HCT116 (cell line): ENCODE data around the gene FSTL4. TPM values are rescaled to one million over a fixed set of nuclear protein-coding genes. Genes with fewer than 3 reads are reported as not detected.

Source experiments
- ATAC-seq: fragments of 200-7000 bp; cut with Tn5 transposase; 2 replicates; pipeline ENCODE4 v1.9.1; 2020; ENCODE audit warnings: mild to moderate bottlenecking, moderate library complexity
- BruUV-seq: library from RNA; stranded (reverse); fragments of 400-500 nt; replicated peaks from 2 replicates; lab custom pipeline; 2021; lab: Mats Ljungman, UMichigan
- CTCF ChIA-PET: fragments of 300-600 bp; sonication (Branson Sonifier 250); formaldehyde crosslinking; loops from one replicate; lab custom pipeline; 2021; ENCODE audit warnings: antibody characterized with exemption; lab: Charles Lee
- POLR2A ChIA-PET: fragments of 300-600, 350-600 bp; sonication (Branson Sonifier 250); formaldehyde crosslinking; loops from one replicate; lab custom pipeline; 2021; ENCODE audit warnings: antibody characterized with exemption; lab: Charles Lee
- RAD21 ChIA-PET, 2 experiments: fragments of 300-600 bp; sonication (Branson Sonifier 250); formaldehyde crosslinking; loops; one replicate each; lab custom pipeline; 2023; ENCODE audit warnings: low total read pairs in 2 of 2; ENCODE audit not compliant: uncharacterized antibody in 2 of 2, unreplicated experiment in 2 of 2, low non-redundant PET in 1 of 2; lab: Charles Lee
- DNase-seq: peaks from one replicate; pipeline ENCODE4 v3.0.0-alpha.2; 2010; ENCODE audit warnings: low read depth, low spot score
- H2AFZ ChIP-seq: fragments of 200-600 bp; shearing (Covaris generic), sonication (generic); 2 replicates; pipeline ENCODE4 v1.6.1; 2017; ENCODE audit warnings: low read depth, mixed run types, mixed read lengths, antibody characterized with exemption, low read length; ENCODE audit not compliant: poor library complexity, severe bottlenecking
- H3K27ac ChIP-seq: 2 replicates; pipeline ENCODE4 v1.5.1; 2012; ENCODE audit warnings: low read depth, low read length
- H3K27me3 ChIP-seq: fragments of 200-600 bp; sonication (generic); 2 replicates; pipeline ENCODE4 v1.6.1; 2016; ENCODE audit warnings: mixed run types, low read length, mixed read lengths; ENCODE audit not compliant: insufficient read depth
- H3K36me3 ChIP-seq, 2 experiments: fragments of 200-500 bp in 1 of 2; fragments of 200-600 bp in 1 of 2; sonication (Bioruptor generic) in 1 of 2; sonication (generic) in 1 of 2; 2 replicates each; pipeline versions ENCODE4 v1.5.1 to v1.6.1; 2014 to 2016; ENCODE audit warnings: low read length in 2 of 2, inconsistent platforms in 1 of 2, mixed read lengths in 1 of 2, mixed run types in 1 of 2; ENCODE audit not compliant: insufficient read depth in 2 of 2, control insufficient read depth in 1 of 2
- H3K4me1 ChIP-seq, 2 experiments: fragments of 200-600 bp in 1 of 2; sonication (generic) in 1 of 2; 2 replicates each; pipeline versions ENCODE4 v1.5.1 to v1.6.1; 2012 to 2017; ENCODE audit warnings: low read length in 2 of 2, inconsistent platforms in 1 of 2, mild to moderate bottlenecking in 1 of 2, mixed read lengths in 1 of 2, mixed run types in 1 of 2, moderate library complexity in 1 of 2; ENCODE audit not compliant: insufficient read depth in 2 of 2, control insufficient read depth in 1 of 2
- H3K4me2 ChIP-seq: fragments of 200-600 bp; sonication (generic); 2 replicates; pipeline ENCODE4 v1.6.1; 2017; ENCODE audit warnings: mixed run types, low read length, mixed read lengths
- H3K4me3 ChIP-seq, 2 experiments: fragments of 200-600 bp in 1 of 2; sonication (generic) in 1 of 2; replicated peaks in 1 of 2; 2 replicates each; pipeline ENCODE4 v1.5.1; 2011 to 2016; ENCODE audit warnings: low read length in 2 of 2, control low read depth in 1 of 2, low read depth in 1 of 2, mild to moderate bottlenecking in 1 of 2, mixed read lengths in 1 of 2, mixed run types in 1 of 2
- H3K79me2 ChIP-seq: fragments of 200-600 bp; sonication (generic); 2 replicates; pipeline ENCODE4 v1.6.1; 2017; ENCODE audit warnings: mild to moderate bottlenecking, mixed run types, low read length, moderate library complexity, mixed read lengths; ENCODE audit not compliant: insufficient read depth
- H3K9ac ChIP-seq: fragments of 200-600 bp; sonication (generic); 2 replicates; pipeline ENCODE4 v1.6.1; 2016; ENCODE audit warnings: low read length, mixed read lengths
- H3K9me2 ChIP-seq: fragments of 200-600 bp; sonication (generic), shearing (Covaris generic); 2 replicates; pipeline ENCODE4 v1.6.1; 2017; ENCODE audit warnings: mixed run types, mild to moderate bottlenecking, moderate library complexity; ENCODE audit not compliant: insufficient read depth
- H3K9me3 ChIP-seq, 2 experiments: fragments of 200-500 bp in 1 of 2; fragments of 200-600 bp in 1 of 2; sonication (Bioruptor generic) in 1 of 2; sonication (generic) in 1 of 2; 2 replicates each; pipeline ENCODE4 v1.6.1; 2014 to 2017; ENCODE audit warnings: low read length in 2 of 2, mixed read lengths in 2 of 2, inconsistent platforms in 1 of 2, low read depth in 1 of 2, mild to moderate bottlenecking in 1 of 2, mixed run types in 1 of 2, moderate library complexity in 1 of 2; ENCODE audit not compliant: control insufficient read depth in 1 of 2, insufficient read depth in 1 of 2
- H4K20me1 ChIP-seq: fragments of 200-600 bp; sonication (generic), shearing (Covaris generic); 2 replicates; pipeline ENCODE4 v1.6.1; 2017; ENCODE audit warnings: mixed run types, mild to moderate bottlenecking, moderate library complexity; ENCODE audit not compliant: insufficient read depth
- ATF3 ChIP-seq: IDR thresholded peaks from 2 replicates; pipeline ENCODE4 v1.6.1; 2012
- CBX3 ChIP-seq: IDR thresholded peaks from 2 replicates; pipeline ENCODE4 v1.6.1; 2012; ENCODE audit warnings: low read depth
- CEBPB ChIP-seq: IDR thresholded peaks from 2 replicates; pipeline ENCODE4 v1.6.1; 2012; ENCODE audit warnings: low read depth
- EGR1 ChIP-seq: IDR thresholded peaks from 2 replicates; pipeline ENCODE4 v1.6.1; 2012; ENCODE audit warnings: low read depth
- ELF1 ChIP-seq: IDR thresholded peaks from 2 replicates; pipeline ENCODE4 v1.6.1; 2012; ENCODE audit warnings: low read depth, borderline replicate concordance
- EZH2 ChIP-seq: fragments of 200-600 bp; sonication (generic); IDR thresholded peaks from 2 replicates; pipeline ENCODE4 v1.6.1; 2017; ENCODE audit warnings: antibody characterized with exemption, mixed run types
- EZH2phosphoT487 ChIP-seq: fragments of 200-600 bp; IDR thresholded peaks from 2 replicates; pipeline ENCODE4 v1.6.1; 2018; ENCODE audit warnings: antibody characterized with exemption, borderline replicate concordance
- JUND ChIP-seq: IDR thresholded peaks from 2 replicates; pipeline ENCODE4 v1.6.1; 2012
- POLR2AphosphoS5 ChIP-seq: IDR thresholded peaks from 2 replicates; pipeline ENCODE4 v1.6.1; 2011; ENCODE audit warnings: mild to moderate bottlenecking, low read depth, low read length, moderate library complexity
- RAD21 ChIP-seq: IDR thresholded peaks from 2 replicates; pipeline ENCODE4 v1.6.1; 2012; ENCODE audit warnings: low read depth, mild to moderate bottlenecking
- SIN3A ChIP-seq: IDR thresholded peaks from 2 replicates; pipeline ENCODE4 v1.6.1; 2012; ENCODE audit warnings: low read depth
- SP1 ChIP-seq: IDR thresholded peaks from 2 replicates; pipeline ENCODE4 v1.6.1; 2012; ENCODE audit warnings: low read depth
- SRF ChIP-seq: IDR thresholded peaks from 2 replicates; pipeline ENCODE4 v1.6.1; 2012; ENCODE audit warnings: low read depth
- TCF7L2 ChIP-seq: IDR thresholded peaks from 2 replicates; pipeline ENCODE4 v1.7.0; 2011; ENCODE audit warnings: borderline replicate concordance, inconsistent platforms; ENCODE audit not compliant: insufficient read depth, insufficient read length; ENCODE audit errors: extremely low read depth
- ZFX ChIP-seq: fragments of 450-650 bp; IDR thresholded peaks from 2 replicates; pipeline ENCODE4 v1.6.1; 2017
- intact Hi-C: fragments of 100-400 bp; cut with micrococcal nuclease; formaldehyde crosslinking; loops from 2 replicates; pipeline ENCODE4 v1.10.0; 2022
- total RNA-seq: library from RNA; stranded (reverse); gene quantifications from one replicate; pipeline ENCODE4 v1.2.1, GENCODE V29; 2021; ENCODE audit not compliant: unreplicated experiment
- TF ChIP-seq, protein P1 (sequence below): IDR thresholded peaks from 2 replicates; pipeline ENCODE4 v1.6.1; 2012
- TF ChIP-seq, protein P2 (sequence below): IDR thresholded peaks from 2 replicates; pipeline ENCODE4 v1.6.1; 2012; ENCODE audit warnings: low read depth
- TF ChIP-seq, protein P3 (sequence below), 3 experiments: fragments of 200-600 bp in 1 of 3; sonication (generic) in 1 of 3; IDR thresholded peaks in 2 of 3; conservative IDR thresholded peaks in 1 of 3; 2 replicates each; pipeline ENCODE4 v1.5.1; 2012 to 2017; ENCODE audit warnings: low read depth in 2 of 3, low read length in 2 of 3, antibody characterized with exemption in 1 of 3, borderline replicate concordance in 1 of 3, control low read depth in 1 of 3, mild to moderate bottlenecking in 1 of 3, mixed read lengths in 1 of 3, mixed run types in 1 of 3, moderate library complexity in 1 of 3; ENCODE audit not compliant: insufficient read depth in 1 of 3

The FSTL4 gene
- total RNA-seq, 1 experiment from 2014 or later = 0.37 TPM

DNA sequence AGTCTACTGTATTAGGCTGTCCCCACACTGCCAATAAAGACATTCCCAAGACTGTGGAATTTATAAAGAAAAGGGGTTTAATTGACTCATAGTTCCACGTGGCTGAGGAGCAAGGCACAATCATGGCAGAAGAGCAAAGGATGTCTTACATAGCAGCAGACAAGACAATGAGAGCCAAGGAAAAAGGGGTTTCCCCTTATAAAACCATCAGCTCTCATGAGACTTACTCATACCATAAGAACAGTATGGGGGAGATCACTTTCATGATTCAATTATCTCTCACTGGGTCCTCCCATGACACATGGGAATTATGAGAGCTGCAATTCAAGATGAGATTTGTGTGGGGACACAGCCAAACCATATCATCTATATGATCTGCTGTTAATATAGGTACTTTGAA lies 14.8 kb upstream of the FSTL4 start:
- Histone ChIP-seq H3K36me3 (no peaks in the 10 kb centered on the region), H3K4me2 (no peak overlapping the region), H3K79me2 (no peaks in the 10 kb centered on the region), H4K20me1 (no peaks in the 10 kb centered on the region), H3K4me3 (no peak overlapping the region), H3K9me2 (no peaks in the 10 kb centered on the region; the same call in 1 of the 2 replicates), H2AFZ (no peak overlapping the region), H3K4me1 (no peaks in the 10 kb centered on the region), H3K27me3 (peaks cover 17% of the 10 kb centered on the region), H3K27ac (no peak overlapping the region), H3K9ac (no peak overlapping the region), H3K9me3 (no peaks in the 10 kb centered on the region)
- ChIA-PET POLR2A (no interaction called here), CTCF (no interaction called here), RAD21 (no interaction called here)
- no peak for ATAC-seq
- TF ChIP-seq SRF = no peak
- no peak for TF ChIP-seq ZFX
- TF ChIP-seq, protein P1, sequence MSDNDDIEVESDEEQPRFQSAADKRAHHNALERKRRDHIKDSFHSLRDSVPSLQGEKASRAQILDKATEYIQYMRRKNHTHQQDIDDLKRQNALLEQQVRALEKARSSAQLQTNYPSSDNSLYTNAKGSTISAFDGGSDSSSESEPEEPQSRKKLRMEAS = no peak
- TF ChIP-seq TCF7L2 = no peak
- TF ChIP-seq CBX3 = no peak
- TF ChIP-seq JUND = no peak
- TF ChIP-seq ELF1 = no peak
- no peak for TF ChIP-seq EGR1
- no peak for TF ChIP-seq RAD21
- TF ChIP-seq SIN3A = no peak
- TF ChIP-seq, protein P2, sequence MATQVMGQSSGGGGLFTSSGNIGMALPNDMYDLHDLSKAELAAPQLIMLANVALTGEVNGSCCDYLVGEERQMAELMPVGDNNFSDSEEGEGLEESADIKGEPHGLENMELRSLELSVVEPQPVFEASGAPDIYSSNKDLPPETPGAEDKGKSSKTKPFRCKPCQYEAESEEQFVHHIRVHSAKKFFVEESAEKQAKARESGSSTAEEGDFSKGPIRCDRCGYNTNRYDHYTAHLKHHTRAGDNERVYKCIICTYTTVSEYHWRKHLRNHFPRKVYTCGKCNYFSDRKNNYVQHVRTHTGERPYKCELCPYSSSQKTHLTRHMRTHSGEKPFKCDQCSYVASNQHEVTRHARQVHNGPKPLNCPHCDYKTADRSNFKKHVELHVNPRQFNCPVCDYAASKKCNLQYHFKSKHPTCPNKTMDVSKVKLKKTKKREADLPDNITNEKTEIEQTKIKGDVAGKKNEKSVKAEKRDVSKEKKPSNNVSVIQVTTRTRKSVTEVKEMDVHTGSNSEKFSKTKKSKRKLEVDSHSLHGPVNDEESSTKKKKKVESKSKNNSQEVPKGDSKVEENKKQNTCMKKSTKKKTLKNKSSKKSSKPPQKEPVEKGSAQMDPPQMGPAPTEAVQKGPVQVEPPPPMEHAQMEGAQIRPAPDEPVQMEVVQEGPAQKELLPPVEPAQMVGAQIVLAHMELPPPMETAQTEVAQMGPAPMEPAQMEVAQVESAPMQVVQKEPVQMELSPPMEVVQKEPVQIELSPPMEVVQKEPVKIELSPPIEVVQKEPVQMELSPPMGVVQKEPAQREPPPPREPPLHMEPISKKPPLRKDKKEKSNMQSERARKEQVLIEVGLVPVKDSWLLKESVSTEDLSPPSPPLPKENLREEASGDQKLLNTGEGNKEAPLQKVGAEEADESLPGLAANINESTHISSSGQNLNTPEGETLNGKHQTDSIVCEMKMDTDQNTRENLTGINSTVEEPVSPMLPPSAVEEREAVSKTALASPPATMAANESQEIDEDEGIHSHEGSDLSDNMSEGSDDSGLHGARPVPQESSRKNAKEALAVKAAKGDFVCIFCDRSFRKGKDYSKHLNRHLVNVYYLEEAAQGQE = no peak
- TF ChIP-seq ATF3 = no peak
- TF ChIP-seq CEBPB = no peak
- TF ChIP-seq POLR2AphosphoS5 = no peak
- no peak for TF ChIP-seq EZH2
- TF ChIP-seq SP1 = no peak
- TF ChIP-seq EZH2phosphoT487 = no peak
- TF ChIP-seq, protein P3, sequence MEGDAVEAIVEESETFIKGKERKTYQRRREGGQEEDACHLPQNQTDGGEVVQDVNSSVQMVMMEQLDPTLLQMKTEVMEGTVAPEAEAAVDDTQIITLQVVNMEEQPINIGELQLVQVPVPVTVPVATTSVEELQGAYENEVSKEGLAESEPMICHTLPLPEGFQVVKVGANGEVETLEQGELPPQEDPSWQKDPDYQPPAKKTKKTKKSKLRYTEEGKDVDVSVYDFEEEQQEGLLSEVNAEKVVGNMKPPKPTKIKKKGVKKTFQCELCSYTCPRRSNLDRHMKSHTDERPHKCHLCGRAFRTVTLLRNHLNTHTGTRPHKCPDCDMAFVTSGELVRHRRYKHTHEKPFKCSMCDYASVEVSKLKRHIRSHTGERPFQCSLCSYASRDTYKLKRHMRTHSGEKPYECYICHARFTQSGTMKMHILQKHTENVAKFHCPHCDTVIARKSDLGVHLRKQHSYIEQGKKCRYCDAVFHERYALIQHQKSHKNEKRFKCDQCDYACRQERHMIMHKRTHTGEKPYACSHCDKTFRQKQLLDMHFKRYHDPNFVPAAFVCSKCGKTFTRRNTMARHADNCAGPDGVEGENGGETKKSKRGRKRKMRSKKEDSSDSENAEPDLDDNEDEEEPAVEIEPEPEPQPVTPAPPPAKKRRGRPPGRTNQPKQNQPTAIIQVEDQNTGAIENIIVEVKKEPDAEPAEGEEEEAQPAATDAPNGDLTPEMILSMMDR (IDR thresholded peaks at IDR 0.05 in 2 of 3, conservative IDR thresholded peaks at IDR 0.05 in 1 of 3; ENCODE audit: borderline replicate concordance in 1 of 3, insufficient read depth in 1 of 3, low read depth in 2 of 3, low read length in 2 of 3) = no peak
- intact Hi-C loops = no loop called here
- no peak for DNase-seq
- no TSS peak for BruUV-seq
